ENCODE results near the gene HTT. TPM values are rescaled to one million over a fixed set of nuclear protein-coding genes. Genes with fewer than 3 reads are reported as not detected.

The HTT gene
- total RNA-seq, 2 experiments from 2014 or later, result 57.6 to 69.8 TPM

- DNase-seq, result no peak
- peaks cover 33% of the 10 kb centered on the region for H3K36me3 Mint-ChIP-seq
- H3K4me1 Mint-ChIP-seq (ENCODE audit: low read depth), result no peaks in the 10 kb centered on the region
- no peaks in the 10 kb centered on the region for H3K9me3 Mint-ChIP-seq
- no peak overlapping the region for H3K27ac Mint-ChIP-seq
- ChIA-PET POLR2A (no interaction called here), CTCF (no interaction called here)
- H3K27me3 Mint-ChIP-seq, result no peaks in the 10 kb centered on the region
- intact Hi-C loops (cut with micrococcal nuclease), result no loop called here
- no peak overlapping the region for H3K4me3 Mint-ChIP-seq
These were observed 138.1 kb downstream of the HTT start for GRCh38 chr4:3212391-3213105.

- ChIA-PET POLR2A (no interaction called here), CTCF (no interaction called here)
- Mint-ChIP-seq H3K27me3 (no peaks in the 10 kb centered on the region), H3K36me3 (peaks cover 38% of the 10 kb centered on the region), H3K4me3 (no peak overlapping the region), H3K9me3 (no peaks in the 10 kb centered on the region), H3K27ac (no peak overlapping the region), H3K4me1 (ENCODE audit: low read depth) (no peaks in the 10 kb centered on the region)
- no peak for DNase-seq
- intact Hi-C loops (cut with micrococcal nuclease), result no loop called here
These were observed 138.6 kb downstream of the HTT start for GRCh38 chr4:3213106-3213425.

- H3K36me3 Mint-ChIP-seq, result peaks cover 40% of the 10 kb centered on the region
These were observed 139.3 kb downstream of the HTT start for GRCh38 chr4:3213661-3214250.

GRCh38 chr4:3215256-3215655 lies 140.8 kb downstream of the HTT start:
- Mint-ChIP-seq H3K4me3 (no peak overlapping the region), H3K9me3 (no peaks in the 10 kb centered on the region), H3K27ac (no peak overlapping the region), H3K4me1 (ENCODE audit: low read depth) (no peaks in the 10 kb centered on the region), H3K36me3 (peaks cover 40% of the 10 kb centered on the region), H3K27me3 (no peaks in the 10 kb centered on the region)
- POLR2A ChIA-PET, result no interaction called here
- CTCF ChIA-PET, result no interaction called here
- DNase-seq, result no peak
- intact Hi-C loops (cut with micrococcal nuclease), result no loop called here

More at GRCh38 chr4:3213661-3214250, 139.3 kb downstream of the HTT start:
- intact Hi-C loops (cut with micrococcal nuclease), result no loop called here
- Mint-ChIP-seq H3K4me1 (ENCODE audit: low read depth) (no peaks in the 10 kb centered on the region), H3K9me3 (no peaks in the 10 kb centered on the region), H3K27me3 (no peaks in the 10 kb centered on the region), H3K27ac (no peak overlapping the region), H3K4me3 (no peak overlapping the region)
- POLR2A ChIA-PET, result no interaction called here
- CTCF ChIA-PET, result no interaction called here
- DNase-seq, result no peak

GRCh38 chr4:3215733-3216132 lies 141.3 kb downstream of the HTT start:
- CTCF ChIA-PET, result no interaction called here

GRCh38 chr4:3217266-3217665 lies 142.8 kb downstream of the HTT start:
- Mint-ChIP-seq H3K36me3 (peaks cover 41% of the 10 kb centered on the region), H3K4me1 (ENCODE audit: low read depth) (no peaks in the 10 kb centered on the region), H3K27ac (no peak overlapping the region), H3K9me3 (no peaks in the 10 kb centered on the region), H3K4me3 (no peak overlapping the region), H3K27me3 (no peaks in the 10 kb centered on the region)
- intact Hi-C loops (cut with micrococcal nuclease), result no loop called here
- DNase-seq, result no peak
- POLR2A ChIA-PET, result no interaction called here
- CTCF ChIA-PET, result no interaction called here

More at GRCh38 chr4:3215733-3216132, 141.3 kb downstream of the HTT start:
- H3K4me3 Mint-ChIP-seq, result no peak overlapping the region
- no peaks in the 10 kb centered on the region for H3K9me3 Mint-ChIP-seq
- intact Hi-C loops (cut with micrococcal nuclease), result no loop called here
- no peak for DNase-seq
- no peak overlapping the region for H3K27ac Mint-ChIP-seq
- no peaks in the 10 kb centered on the region for H3K27me3 Mint-ChIP-seq
- POLR2A ChIA-PET, result no interaction called here
- no peaks in the 10 kb centered on the region for H3K4me1 Mint-ChIP-seq (ENCODE audit: low read depth)
- H3K36me3 Mint-ChIP-seq, result peaks cover 38% of the 10 kb centered on the region

GRCh38 chr4:3217771-3218170 lies 143.3 kb downstream of the HTT start:
- peaks cover 44% of the 10 kb centered on the region for H3K36me3 Mint-ChIP-seq
- no peak for DNase-seq
- intact Hi-C loops (cut with micrococcal nuclease), result no loop called here
- H3K27ac Mint-ChIP-seq, result no peak overlapping the region
- H3K4me1 Mint-ChIP-seq (ENCODE audit: low read depth), result no peaks in the 10 kb centered on the region
- ChIA-PET POLR2A (no interaction called here), CTCF (no interaction called here)
- no peaks in the 10 kb centered on the region for H3K9me3 Mint-ChIP-seq
- no peak overlapping the region for H3K4me3 Mint-ChIP-seq
- H3K27me3 Mint-ChIP-seq, result no peaks in the 10 kb centered on the region

DNA sequence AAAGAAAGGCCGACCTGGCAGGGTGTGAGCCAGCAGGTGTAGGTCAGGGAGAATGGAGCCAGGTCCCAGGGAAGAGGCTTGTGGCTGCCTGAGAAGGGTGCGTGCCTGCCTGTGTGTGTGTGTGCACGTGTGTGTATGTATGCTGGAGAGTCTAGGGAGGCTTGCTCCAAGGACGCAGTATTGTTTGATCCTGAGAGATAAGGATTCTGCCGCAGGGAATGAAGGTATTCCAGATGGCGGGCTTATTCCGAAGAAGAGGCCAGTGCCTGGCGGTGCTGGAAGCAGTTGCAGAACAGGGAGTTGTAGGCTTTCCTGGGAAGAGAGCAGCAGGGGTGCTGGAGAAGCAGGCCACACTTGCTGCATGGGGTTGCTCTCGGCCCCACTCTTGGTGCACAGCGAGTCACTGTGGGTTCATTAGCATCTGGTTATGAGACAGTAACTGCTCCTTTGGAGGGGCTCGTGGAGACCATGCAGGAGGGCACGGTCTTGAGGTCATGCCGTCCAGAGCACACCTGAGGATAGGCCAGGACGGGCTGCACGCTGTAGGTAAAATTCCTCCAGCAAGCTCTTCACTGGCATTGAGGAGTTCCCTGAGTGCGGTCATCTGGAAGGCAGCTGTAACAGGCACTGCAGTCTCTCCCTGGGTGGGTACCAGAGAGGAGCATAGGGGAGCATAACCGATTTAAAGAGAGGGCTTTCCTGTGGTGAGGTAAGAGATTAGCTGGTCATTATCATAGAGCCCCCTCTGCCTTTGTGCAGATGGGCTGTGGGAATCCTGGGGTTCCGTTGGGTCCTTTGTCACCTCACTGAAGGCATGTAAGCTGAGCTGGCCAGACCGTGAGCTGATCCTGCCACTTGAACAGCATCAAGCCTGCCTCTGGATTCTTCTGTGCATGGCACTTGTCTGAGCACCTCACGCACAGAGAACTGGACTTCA lies 144.6 kb downstream of the HTT start:
- Mint-ChIP-seq H3K4me1 (ENCODE audit: low read depth) (no peaks in the 10 kb centered on the region), H3K36me3 (peaks cover 40% of the 10 kb centered on the region), H3K27ac (no peak overlapping the region), H3K4me3 (no peak overlapping the region), H3K9me3 (no peaks in the 10 kb centered on the region), H3K27me3 (no peaks in the 10 kb centered on the region)
- POLR2A ChIA-PET, result no interaction called here
- DNase-seq, result no peak
- CTCF ChIA-PET, result no interaction called here
- intact Hi-C loops (cut with micrococcal nuclease), result no loop called here

GRCh38 chr4:3219761-3220475 lies 145.4 kb downstream of the HTT start:
- POLR2A ChIA-PET, result no interaction called here
- CTCF ChIA-PET, result no interaction called here
- no peak overlapping the region for H3K27ac Mint-ChIP-seq

DNA sequence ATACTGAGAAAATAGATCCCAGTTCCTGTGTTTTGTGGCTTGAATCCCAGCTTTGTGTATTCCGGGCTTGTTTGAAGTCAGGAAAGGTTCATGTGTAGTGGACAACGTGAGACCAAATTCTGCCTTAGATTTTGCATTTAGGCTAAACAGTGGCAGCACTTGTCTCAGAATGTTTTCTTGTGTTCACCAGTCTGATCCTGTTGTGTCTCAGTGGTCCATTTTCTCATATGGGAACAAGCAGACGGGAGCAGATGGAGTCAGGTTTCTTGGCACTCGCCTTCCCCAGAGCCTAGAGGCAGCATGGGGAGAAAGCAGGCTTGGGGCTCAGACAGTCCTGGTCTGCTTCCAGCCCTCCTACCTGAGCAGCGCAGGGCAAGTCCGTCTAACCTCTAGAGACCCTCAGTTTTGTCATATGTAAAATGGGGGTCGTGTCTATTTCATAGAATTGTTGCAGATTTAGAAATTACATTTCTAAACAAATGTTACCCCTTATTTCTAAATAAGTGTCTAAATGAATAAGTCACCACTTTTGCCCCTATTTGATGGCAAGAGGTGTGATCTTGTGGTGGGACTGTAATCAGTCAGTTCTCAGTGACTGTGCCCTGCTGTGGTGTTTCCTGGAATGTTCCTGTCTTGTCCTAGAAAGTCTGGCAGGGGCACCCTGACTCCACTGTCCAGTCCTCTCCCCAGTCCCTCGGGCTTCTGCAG lies 146.1 kb downstream of the HTT start:
- Mint-ChIP-seq H3K27me3 (no peaks in the 10 kb centered on the region), H3K4me1 (ENCODE audit: low read depth) (no peaks in the 10 kb centered on the region), H3K27ac (no peak overlapping the region), H3K9me3 (no peaks in the 10 kb centered on the region), H3K4me3 (no peak overlapping the region), H3K36me3 (peaks cover 33% of the 10 kb centered on the region)
- no peak for DNase-seq
- intact Hi-C loops (cut with micrococcal nuclease), result no loop called here
- POLR2A ChIA-PET, result no interaction called here
- CTCF ChIA-PET, result no interaction called here

More at GRCh38 chr4:3219761-3220475, 145.4 kb downstream of the HTT start:
- Mint-ChIP-seq H3K9me3 (no peaks in the 10 kb centered on the region), H3K27me3 (no peaks in the 10 kb centered on the region), H3K4me3 (no peak overlapping the region), H3K36me3 (peaks cover 38% of the 10 kb centered on the region), H3K4me1 (ENCODE audit: low read depth) (no peaks in the 10 kb centered on the region)
- intact Hi-C loops (cut with micrococcal nuclease), result no loop called here
- DNase-seq, result no peak

DNA sequence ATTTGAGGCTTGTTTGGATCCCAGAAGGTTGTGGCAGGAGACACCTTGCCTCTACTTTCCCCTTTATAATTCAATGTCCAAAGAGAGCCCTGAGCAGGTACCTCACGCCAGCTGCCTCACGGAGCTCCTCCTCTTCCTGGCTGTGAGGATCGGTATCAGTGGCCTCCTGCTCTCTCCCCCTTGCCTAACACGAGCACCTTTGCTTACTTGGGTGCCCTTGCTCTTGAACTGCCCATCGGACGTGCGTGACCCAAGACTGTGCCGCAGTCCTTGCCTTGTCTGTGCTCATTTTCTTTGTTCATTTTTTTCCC lies 146.7 kb downstream of the HTT start:
- peaks cover 33% of the 10 kb centered on the region for H3K36me3 Mint-ChIP-seq

DNA sequence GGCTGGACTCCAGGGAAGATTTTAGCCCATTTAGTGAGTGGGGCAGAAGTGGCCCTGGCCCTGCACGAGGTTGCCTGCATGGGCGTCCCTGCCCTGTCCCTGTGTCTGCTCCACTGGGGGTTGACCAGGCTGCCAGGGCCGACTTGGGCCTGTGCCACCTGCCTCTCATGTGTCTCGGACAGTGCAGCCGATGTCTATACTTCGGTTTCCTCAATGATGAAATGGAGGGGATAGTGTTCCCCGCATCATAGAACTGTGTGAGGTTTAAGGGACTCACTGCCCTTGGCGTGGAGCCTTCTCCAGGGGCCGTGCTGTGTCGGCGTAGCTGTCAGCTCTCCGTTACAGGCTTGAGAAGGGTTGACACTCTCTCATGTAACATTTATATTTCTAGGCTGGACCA lies 147.5 kb downstream of the HTT start:
- no peaks in the 10 kb centered on the region for H3K9me3 Mint-ChIP-seq
- intact Hi-C loops (cut with micrococcal nuclease), result no loop called here
- H3K4me1 Mint-ChIP-seq (ENCODE audit: low read depth), result no peaks in the 10 kb centered on the region
- H3K27me3 Mint-ChIP-seq, result no peaks in the 10 kb centered on the region
- ChIA-PET POLR2A (no interaction called here), CTCF (no interaction called here)
- no peak overlapping the region for H3K4me3 Mint-ChIP-seq
- H3K27ac Mint-ChIP-seq, result no peak overlapping the region
- DNase-seq, result no peak
- H3K36me3 Mint-ChIP-seq, result peaks cover 33% of the 10 kb centered on the region

More for the DNA sequence above, 146.7 kb downstream of the HTT start:
- POLR2A ChIA-PET, result no interaction called here
- Mint-ChIP-seq H3K27ac (no peak overlapping the region), H3K4me3 (no peak overlapping the region), H3K9me3 (no peaks in the 10 kb centered on the region), H3K4me1 (ENCODE audit: low read depth) (no peaks in the 10 kb centered on the region), H3K27me3 (no peaks in the 10 kb centered on the region)
- CTCF ChIA-PET, result no interaction called here
- intact Hi-C loops (cut with micrococcal nuclease), result no loop called here
- no peak for DNase-seq
